GM21526 (cell line): ENCODE measurements around the gene HOPX.
"Not testable (repeated sequence)": the region's sequence is repeated elsewhere in the genome, so short reads cannot be mapped to it uniquely, and the experiment has no call there.

Experiments used
- ATAC-seq: cut with Tn5 transposase; IDR thresholded peaks from one replicate; pipeline ENCODE4 v1.9.1; 2021; ENCODE audit warnings: moderate library complexity; ENCODE audit not compliant: unreplicated experiment, low FRiP score

Gene HOPX

GRCh38 chr4:56681158-56681852 lies at the start of gene HOPX:
Gene HOPX, minus strand, starts transcription at chr4:56681296. Its CDS starts 23,480 bp downstream, at chr4:56657816.
- peak; percentile 90 for ATAC-seq

GRCh38 chr4:56730097-56730496 lies 49.0 kb upstream of the HOPX start:
- ATAC-seq: no peak

GRCh38 chr4:56728512-56728911 lies 47.4 kb upstream of the HOPX start:
- no peak for ATAC-seq

- ATAC-seq: no peak
Measured at GRCh38 chr4:56727150-56727549, 46.1 kb upstream of the HOPX start.

GRCh38 chr4:56726593-56726992 lies 45.5 kb upstream of the HOPX start:
- ATAC-seq: not testable (repeated sequence)

GRCh38 chr4:56723659-56724230 lies 42.6 kb upstream of the HOPX start:
- ATAC-seq: no peak

- ATAC-seq: peak; percentile 71
Measured at GRCh38 chr4:56723201-56723605, 42.1 kb upstream of the HOPX start.

- no peak for ATAC-seq
Measured at GRCh38 chr4:56708146-56708545, 27.1 kb upstream of the HOPX start.

- ATAC-seq: no peak
Measured at GRCh38 chr4:56705966-56706365, 24.9 kb upstream of the HOPX start.

- ATAC-seq: no peak
Measured at GRCh38 chr4:56705334-56705733, 24.2 kb upstream of the HOPX start.

GRCh38 chr4:56704089-56704871 lies 23.2 kb upstream of the HOPX start:
- no peak for ATAC-seq

- ATAC-seq: no peak
Measured at GRCh38 chr4:56703378-56703777, 22.3 kb upstream of the HOPX start.

GRCh38 chr4:56701644-56702043 lies 20.5 kb upstream of the HOPX start:
- ATAC-seq: no peak

- no peak for ATAC-seq
Measured at GRCh38 chr4:56701161-56701480, 20.0 kb upstream of the HOPX start.

- ATAC-seq: no peak
Measured at GRCh38 chr4:56699537-56700105, 18.5 kb upstream of the HOPX start.

GRCh38 chr4:56698329-56698728 lies 17.2 kb upstream of the HOPX start:
- no peak for ATAC-seq

GRCh38 chr4:56696056-56696455 lies 15.0 kb upstream of the HOPX start:
- ATAC-seq: no peak

- ATAC-seq: not testable (repeated sequence)
Measured at GRCh38 chr4:56693476-56693875, 12.4 kb upstream of the HOPX start.

- ATAC-seq: no peak
Measured at GRCh38 chr4:56692576-56692975, 11.5 kb upstream of the HOPX start.

- no peak for ATAC-seq
Measured at GRCh38 chr4:56691425-56691824, 10.3 kb upstream of the HOPX start.

- peak; percentile 53 for ATAC-seq
Measured at GRCh38 chr4:56690393-56690792, 9.3 kb upstream of the HOPX start.
